GM06990 (cell line): ENCODE results near the gene VWA3B.
"Not testable (repeated sequence)": the region's sequence is repeated elsewhere in the genome, so short reads cannot be mapped to it uniquely, and the experiment has no call there.

Source experiments
- DNase-seq: peaks from one replicate; pipeline ENCODE4 v3.0.0-alpha.2; 2011; ENCODE audit not compliant: insufficient read length; ENCODE audit errors: extremely low read depth
- H3K27me3 ChIP-seq: replicated peaks from 2 replicates; pipeline ENCODE4 v1.6.0; 2011; ENCODE audit warnings: low read length; ENCODE audit not compliant: control insufficient read depth, insufficient read depth
- H3K36me3 ChIP-seq: 2 replicates; pipeline ENCODE4 v1.5.1; 2011; ENCODE audit warnings: low read length; ENCODE audit not compliant: control insufficient read depth, insufficient read depth
- H3K4me3 ChIP-seq: replicated peaks from 2 replicates; pipeline ENCODE4 v1.5.1; 2011; ENCODE audit warnings: low read depth, mild to moderate bottlenecking, control low read depth, low read length
- TF ChIP-seq, protein P1 (sequence below): IDR thresholded peaks from 2 replicates; pipeline ENCODE4 v1.5.1; 2011; ENCODE audit warnings: low read length, control low read depth, mild to moderate bottlenecking, inconsistent platforms; ENCODE audit not compliant: insufficient read depth, poor library complexity, severe bottlenecking

VWA3B gene

DNA sequence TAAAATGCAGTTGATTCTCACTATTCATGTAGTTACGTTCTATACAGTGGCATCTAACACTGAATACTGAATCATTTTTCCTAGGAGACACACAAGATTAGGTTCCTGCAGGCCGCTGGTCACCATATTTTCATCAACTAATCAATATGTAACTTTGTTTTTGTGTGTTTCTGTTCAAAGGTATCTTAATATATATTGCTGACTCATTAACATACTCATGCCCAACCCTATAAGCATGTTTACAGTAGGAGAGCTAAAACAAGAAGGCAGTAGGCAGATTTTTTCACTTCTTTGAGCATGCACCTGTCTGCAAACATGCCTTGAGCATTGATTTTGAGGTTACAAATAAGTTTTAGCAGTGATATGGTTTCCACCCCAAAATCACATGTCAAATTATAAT is 229.0 kb downstream of the VWA3B start:
- H3K36me3 ChIP-seq: no peaks in the 10 kb centered on the region
- H3K27me3 ChIP-seq: no peaks in the 10 kb centered on the region
- no peak overlapping the region for H3K4me3 ChIP-seq
- TF ChIP-seq, protein P1, sequence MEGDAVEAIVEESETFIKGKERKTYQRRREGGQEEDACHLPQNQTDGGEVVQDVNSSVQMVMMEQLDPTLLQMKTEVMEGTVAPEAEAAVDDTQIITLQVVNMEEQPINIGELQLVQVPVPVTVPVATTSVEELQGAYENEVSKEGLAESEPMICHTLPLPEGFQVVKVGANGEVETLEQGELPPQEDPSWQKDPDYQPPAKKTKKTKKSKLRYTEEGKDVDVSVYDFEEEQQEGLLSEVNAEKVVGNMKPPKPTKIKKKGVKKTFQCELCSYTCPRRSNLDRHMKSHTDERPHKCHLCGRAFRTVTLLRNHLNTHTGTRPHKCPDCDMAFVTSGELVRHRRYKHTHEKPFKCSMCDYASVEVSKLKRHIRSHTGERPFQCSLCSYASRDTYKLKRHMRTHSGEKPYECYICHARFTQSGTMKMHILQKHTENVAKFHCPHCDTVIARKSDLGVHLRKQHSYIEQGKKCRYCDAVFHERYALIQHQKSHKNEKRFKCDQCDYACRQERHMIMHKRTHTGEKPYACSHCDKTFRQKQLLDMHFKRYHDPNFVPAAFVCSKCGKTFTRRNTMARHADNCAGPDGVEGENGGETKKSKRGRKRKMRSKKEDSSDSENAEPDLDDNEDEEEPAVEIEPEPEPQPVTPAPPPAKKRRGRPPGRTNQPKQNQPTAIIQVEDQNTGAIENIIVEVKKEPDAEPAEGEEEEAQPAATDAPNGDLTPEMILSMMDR: no peak
- no peak for DNase-seq

DNA sequence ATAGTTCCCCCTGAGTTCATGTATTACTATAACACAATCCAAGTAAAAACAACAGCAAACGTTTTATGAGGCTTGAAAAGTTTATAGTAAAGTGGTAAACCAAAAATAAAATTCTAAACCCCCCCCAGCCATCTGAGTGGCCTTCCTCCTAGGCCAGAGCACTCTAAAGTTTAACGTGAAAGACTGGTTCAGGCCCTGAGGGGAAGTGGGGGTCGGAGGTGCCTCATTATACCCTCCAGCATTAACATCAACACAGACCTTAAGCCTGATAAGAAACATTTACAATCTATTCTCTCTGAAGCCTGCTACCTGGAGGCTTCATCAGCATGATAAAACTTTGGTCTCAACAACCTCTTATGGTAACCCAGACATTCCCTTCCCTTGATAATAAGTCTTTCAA is 230.2 kb downstream of the VWA3B start:
- H3K4me3 ChIP-seq: no peak overlapping the region
- TF ChIP-seq, protein P1: no peak
- no peaks in the 10 kb centered on the region for H3K27me3 ChIP-seq
- DNase-seq: no peak
- H3K36me3 ChIP-seq: no peaks in the 10 kb centered on the region

DNA sequence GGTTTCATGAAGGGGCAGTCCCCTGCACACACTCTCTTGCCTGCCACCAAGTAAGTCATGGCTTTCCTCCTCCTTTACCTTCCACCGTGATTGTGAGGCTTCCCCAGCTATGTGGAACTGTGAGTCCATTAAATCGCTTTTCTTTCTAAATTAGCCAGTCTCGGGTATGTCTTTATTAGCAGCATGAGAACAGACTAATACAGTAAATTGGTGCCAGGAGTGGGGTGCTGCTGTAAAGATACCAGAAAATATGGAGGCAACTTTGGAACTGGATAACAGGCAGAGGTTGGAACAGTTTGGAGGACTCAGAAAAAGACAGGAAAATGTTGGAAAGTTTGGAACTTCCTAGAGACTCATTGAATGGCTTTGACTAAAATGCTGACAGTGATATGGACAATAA is 233.2 kb downstream of the VWA3B start:
- not testable (repeated sequence) for H3K27me3 ChIP-seq, H3K4me3 ChIP-seq, DNase-seq, H3K36me3 ChIP-seq

DNA sequence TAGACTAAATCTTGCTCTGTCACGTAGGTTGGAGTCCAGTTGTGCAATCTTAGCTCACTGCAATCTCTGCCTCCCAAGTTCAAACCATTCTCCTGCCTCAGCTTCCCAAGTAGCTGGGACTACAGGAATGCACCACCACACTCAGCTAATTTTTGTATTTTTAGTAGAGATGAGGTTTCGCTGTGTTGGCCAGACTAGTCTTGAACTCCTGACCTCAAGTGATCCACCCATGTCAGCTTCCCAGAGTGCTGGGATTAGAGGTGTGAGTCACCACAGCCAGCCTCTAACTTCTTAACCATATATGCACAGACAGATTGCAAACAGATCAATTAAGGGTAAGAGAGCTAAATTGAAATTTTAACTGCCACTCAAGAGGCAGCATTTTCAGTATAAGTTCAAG is 237.2 kb downstream of the VWA3B start:
- no peak for DNase-seq
- TF ChIP-seq, protein P1: no peak
- Histone ChIP-seq H3K27me3 (no peaks in the 10 kb centered on the region), H3K36me3 (no peaks in the 10 kb centered on the region), H3K4me3 (no peak overlapping the region)

DNA sequence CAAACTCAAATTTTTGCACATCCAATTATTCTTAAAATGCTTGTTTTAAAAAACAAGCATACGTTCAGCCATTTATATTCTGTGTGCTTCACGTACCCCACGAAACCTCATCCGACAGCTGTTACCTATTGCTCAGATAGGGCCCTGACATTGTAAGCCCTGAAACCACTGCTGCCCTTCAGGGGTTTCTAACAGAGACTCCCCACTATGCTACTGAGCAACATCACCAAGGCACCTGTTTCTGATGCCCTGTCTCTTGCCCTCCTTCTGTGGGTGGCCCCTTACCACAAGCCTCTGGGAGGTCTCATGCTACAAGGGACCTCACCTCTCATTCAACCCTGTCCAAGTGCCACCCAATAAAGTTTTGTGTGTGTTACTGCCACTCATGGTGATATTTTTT is 240.8 kb downstream of the VWA3B start:
- TF ChIP-seq, protein P1: no peak
- no peak overlapping the region for H3K4me3 ChIP-seq
- no peak for DNase-seq
- H3K27me3 ChIP-seq: no peaks in the 10 kb centered on the region
- no peaks in the 10 kb centered on the region for H3K36me3 ChIP-seq

DNA sequence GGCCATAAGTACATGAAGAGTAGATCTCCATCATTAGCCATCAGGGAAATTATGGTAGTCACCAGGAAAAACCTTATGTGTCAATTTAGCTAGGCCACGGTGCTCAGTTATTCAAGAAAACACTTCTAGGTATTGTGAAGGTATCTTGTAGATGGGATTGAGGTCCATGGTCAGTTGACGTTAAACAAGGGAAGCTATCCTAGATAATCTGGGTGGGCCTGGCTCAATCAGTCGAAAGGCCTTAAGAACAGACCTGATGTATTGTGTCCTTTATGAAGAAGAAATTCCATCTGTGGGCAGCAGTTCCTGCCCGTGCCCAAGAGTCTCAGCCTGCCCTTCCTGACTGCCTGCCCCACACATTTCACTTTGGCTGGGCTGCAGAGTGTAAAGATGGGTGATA is 242.6 kb downstream of the VWA3B start:
- TF ChIP-seq, protein P1: no peak
- no peak overlapping the region for H3K4me3 ChIP-seq
- no peaks in the 10 kb centered on the region for H3K27me3 ChIP-seq
- H3K36me3 ChIP-seq: no peaks in the 10 kb centered on the region
- DNase-seq: no peak

DNA sequence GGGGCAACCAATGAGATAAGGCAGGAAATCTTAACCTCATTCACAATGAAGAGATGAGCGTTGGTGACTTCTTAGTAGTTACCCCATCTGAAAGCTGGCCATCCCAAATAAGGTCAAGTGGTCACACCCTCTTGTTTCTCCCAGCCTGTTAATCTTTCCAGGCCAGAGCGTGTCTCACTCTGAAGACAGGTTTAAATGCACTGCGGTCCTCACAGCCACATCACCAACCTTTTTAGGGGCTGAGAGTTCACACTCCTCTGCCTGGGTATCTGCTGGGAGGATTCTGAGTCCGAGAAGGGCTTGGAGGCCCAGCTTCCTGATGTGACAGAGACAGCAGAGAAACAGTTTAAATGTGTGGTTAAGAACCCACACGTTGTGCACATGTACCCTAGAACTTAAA is 246.0 kb downstream of the VWA3B start:
- DNase-seq: no peak
- TF ChIP-seq, protein P1: no peak
- Histone ChIP-seq H3K4me3 (no peak overlapping the region), H3K36me3 (no peaks in the 10 kb centered on the region), H3K27me3 (no peaks in the 10 kb centered on the region)
